RKO (cell line): ENCODE measurements around the gene TTN.
A peak's percentile ranks its signal among the peaks of the same experiment; 100 is the strongest.

Experiments
- DNase-seq: peaks from one replicate; pipeline ENCODE4 v3.0.0-alpha.2; 2016; ENCODE audit warnings: low spot score

The TTN gene

DNA sequence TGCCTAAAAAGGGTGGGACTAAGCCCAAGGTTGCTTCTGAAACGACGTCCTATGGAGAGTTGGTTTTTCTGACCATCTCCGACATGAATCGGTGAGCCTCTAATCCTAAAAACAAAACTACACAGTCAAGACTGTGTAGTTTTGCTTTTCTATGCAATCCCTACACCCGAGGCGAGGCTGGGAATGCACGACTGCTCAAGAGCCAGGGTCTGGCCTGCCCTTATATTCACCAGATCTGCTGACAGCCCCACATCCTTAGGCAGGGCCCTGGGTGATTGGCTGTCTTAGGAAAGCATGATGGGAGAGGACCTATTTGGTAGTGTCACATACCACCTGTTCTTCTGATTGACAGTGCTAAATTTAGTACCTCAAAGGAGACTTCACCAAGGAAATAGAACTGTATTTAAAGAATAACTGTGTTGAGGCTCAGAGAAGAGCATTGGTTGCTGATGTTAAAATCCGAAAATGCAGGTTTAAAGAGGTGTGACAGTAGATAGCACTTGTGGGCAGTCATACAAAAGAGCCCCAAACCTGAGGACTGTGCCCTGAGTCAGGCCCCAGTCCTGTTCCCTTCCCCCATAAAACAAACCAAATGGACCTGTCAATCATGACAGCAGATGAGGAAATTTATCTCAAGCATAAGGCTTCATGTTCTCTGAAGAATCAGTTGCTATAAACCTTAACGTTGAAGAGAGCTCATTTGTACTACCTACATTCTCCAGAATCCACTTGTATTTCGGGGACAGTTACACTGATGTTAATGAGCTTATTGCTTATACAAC lies at the start of gene TTN:
TTN (minus strand) TSS at position 197 of the 782 bp plus-strand sequence. CDS start 2,781 bp downstream, outside the sequence.
- peak; percentile 55 for DNase-seq

DNA sequence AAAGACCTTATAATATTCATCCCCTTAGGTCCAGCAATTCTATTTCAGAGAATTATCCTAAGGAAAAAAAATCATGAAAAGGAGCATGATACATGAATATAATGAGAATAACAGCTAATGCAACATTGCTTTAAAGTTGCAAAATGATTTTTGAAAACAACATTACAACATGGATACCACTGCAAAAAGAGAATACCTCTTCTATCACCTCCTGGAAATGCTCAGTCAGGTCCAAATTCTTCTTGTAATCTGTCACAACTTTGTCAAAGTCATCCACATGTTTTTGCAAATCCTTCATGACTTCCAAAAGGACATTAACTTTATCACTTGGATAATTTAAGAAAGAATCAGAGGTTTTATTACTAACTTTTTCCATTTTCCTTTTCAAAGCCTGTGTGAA lies 47.9 kb upstream of the TTN start:
- no peak for DNase-seq

DNA sequence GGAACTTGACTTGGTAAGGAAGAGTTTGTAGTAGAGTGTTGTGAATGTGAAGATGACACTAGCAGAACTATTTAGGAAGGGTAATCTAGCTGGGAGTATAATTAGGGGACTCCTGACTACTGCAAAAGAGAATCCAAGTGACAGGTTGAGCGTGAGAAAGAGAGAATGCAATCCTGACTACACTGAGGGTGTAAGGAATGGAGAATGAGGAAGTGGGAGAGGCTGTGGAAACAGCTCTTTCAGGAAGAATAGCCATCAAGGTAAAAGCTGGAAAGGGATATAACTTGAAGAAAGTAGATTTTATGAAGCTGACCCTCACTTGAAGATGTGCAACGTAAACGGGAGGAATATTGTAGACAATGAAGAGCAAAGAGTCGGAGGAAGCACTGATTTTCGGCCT lies 41.1 kb upstream of the TTN start:
- DNase-seq = no peak

DNA sequence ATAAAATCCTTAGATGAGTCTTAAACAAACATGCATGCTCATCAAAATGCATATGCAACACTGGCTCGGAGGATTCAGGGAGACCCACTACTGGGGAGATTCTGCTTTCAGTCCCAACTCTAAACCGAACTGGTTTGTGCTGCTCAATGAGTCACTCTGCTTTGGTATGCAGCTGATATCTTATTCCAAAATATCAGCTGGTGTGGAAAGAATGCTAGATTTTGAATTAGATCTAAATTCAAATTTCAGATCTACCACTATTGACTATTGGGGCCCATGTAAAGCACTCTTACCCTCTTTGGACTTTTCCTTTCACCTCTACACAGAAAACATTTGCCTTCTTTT lies 39.2 kb upstream of the TTN start:
- no peak for DNase-seq

DNA sequence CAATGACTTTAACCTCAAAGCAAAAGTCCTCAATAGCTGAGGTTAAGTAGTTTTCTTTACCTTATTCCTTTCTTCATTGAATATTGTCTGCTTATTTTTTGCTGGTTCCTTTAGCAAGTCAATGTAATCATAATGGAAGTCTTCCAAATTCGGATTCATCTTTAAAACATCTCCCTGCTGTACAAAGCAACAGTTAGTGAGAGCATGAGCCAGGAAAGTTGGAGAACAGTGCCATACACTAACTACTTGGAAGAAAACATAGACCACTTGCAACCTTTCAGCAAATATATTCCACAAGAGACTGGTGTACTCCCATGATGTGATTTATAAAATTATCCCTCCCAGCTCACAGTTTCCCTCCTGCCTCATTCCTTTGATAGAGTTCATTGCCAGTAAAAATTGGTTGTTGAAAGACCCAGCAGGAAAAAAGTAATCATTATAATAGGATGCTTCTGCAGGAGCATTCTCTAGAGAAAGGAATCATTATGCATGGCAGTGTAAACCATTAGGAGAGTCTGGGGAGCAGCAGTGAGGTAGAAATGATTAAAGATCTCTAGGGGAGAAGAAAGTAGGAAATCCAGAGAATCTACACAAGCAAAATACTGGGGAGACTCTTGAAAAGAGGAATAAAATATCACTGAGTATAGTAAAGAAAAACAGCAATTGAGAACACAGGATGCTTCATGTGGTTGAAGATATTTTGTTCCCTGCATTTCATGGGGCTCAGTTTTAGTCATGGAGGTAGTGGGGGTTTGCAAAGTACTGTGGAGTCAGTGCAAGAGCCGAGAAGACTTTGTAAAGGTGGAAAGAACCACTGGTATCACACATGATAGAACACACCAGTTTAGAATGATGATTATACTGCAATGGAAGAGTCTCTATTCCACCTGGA lies 38.6 kb upstream of the TTN start:
- DNase-seq = no peak

DNA sequence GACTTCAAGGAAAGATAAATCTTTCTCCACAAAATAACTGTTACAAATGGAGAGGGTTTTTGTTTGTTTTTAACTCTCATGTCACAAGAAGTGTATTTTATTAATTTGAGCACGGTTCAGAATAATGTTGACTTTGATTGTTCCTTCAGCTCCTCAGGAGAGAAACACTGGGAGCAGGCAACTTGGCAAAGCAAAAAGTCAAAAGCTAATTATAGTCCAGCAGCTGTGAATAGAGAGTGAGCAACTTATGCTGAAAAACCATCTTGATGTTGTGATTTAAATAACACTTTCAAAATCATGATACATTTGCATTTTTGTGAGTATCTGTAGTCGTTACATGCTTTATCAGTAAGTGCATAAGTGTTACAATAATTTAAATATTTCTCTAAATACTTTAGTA lies 37.5 kb upstream of the TTN start:
- no peak for DNase-seq

DNA sequence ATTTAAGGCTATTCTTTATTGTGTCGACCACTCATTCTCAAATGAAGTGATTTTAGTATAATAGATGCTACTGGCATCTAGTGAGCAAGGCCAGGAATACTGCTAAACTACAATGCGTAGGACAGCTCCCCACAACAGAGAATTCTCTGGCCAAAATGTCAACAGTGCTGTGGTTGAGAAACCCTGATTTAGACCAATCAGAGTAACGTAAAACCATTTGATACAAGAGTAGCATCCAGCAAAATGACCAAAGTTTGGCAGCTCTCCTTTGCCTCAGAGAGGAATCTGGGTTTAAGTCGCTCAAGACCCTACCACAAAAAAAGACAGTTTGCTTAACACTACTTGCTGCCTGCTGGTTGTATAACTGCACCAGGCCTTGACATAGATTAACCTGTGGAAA lies 37.0 kb upstream of the TTN start:
- no peak for DNase-seq

DNA sequence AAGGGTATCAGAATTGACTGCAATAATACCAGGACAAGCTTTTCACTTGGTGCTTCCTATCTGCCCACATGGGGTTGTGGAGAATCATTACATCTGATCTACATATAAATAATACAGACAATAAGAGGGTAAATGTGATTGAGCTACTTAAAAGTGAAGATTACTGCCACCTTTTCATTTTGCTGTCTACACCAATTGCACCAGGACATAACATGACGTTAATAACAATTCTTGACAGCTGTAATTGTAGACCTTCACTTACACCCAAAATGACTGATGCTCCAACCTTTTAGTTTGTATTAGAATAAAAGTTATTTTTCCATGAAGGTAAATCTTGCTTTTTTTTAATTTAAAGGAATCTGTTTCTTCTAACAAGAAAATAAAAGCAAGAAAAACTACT lies 36.5 kb upstream of the TTN start:
- no peak for DNase-seq

DNA sequence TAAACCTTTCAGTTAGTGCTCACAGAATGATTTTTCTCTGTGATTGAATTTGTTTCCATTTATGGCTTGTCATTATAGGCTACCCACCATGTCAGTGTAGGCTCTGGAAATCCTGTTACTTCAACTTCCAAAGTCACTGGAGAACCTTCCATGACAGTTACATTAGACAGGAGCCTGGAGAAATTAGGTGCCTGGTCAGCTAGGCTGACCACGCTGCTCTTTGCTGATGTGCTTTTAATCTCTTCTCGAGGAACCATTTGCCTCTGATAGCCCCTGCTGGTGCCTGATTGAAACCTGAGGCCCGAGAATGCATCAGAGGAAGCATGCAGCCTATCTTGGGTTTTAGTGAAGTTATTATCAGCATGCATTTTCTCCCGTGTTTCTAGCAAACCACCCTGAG lies 29.6 kb upstream of the TTN start:
- no peak for DNase-seq

DNA sequence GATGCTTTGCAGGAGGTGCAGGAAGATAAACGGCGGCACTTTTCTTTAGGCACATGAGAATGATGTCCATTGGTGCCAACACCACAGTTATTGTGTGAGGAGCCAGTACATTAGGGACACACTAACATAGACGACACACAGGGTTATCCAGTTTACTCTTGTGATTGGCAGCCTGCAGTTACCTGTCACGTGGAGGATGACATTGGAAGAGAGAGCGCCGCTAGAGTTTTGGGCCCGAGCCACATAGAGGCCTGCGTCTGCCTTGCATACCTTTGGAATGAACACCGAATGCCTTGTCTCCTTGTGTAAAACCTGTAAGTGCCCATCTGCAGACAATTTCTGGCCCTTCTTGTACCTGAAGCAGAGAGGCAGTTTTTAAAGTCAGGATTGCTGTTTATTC lies 26.9 kb upstream of the TTN start:
- no peak for DNase-seq

DNA sequence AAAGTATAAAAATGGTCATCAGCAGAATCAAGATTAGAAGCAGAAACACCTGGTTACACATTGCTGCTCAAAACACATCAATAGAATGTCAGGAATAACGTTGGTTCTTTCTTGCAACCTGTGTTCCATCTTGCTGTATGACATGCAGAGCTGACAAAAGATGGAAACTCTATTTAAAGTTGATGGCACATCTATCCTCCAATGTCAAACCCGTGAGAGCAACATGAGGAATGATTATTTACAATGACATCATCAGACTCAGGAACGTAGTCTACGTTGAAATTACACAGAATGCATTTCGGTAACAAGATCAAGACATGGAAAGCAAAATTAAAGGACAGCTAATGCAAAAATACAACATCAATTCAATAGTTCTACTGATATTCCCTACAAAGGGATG lies 26.2 kb upstream of the TTN start:
- no peak for DNase-seq

DNA sequence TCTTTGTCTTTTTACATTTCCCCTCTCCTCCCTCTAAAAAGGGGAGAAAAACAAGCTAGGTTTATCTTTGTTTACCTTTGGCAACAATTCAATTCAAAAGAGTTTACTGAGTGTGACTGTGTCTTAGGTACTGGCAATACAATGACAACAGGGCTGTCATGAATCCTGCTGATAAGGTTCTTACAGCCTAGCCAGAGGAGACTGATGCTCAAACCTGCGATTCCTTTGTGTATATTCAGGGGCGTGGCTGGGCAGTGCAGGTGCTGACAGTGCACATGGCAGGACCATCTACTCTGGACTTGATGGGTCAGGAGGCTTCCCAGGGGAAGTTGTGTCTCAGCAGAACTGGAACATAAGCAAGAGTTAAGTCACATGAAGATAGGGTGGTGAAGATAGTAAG lies 23.2 kb upstream of the TTN start:
- DNase-seq = no peak

DNA sequence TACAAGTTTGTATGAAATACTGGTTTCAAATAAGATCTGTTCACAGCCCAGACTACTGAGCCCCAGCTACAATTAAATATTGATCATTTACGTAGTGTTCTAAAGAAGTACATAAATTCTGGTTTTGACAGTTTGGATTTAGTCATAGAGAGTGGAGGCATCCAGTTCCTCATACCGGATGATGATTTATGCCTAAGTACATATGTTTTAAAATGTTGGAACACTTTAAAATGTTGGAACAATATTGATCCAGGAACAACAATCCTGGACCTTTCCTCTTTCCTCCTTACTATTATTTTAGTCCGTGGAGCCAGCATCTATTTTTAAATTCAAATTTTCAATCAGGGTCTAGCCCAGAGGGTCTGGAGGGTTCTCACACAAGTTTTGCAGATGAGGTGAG lies 22.8 kb upstream of the TTN start:
- DNase-seq = no peak

DNA sequence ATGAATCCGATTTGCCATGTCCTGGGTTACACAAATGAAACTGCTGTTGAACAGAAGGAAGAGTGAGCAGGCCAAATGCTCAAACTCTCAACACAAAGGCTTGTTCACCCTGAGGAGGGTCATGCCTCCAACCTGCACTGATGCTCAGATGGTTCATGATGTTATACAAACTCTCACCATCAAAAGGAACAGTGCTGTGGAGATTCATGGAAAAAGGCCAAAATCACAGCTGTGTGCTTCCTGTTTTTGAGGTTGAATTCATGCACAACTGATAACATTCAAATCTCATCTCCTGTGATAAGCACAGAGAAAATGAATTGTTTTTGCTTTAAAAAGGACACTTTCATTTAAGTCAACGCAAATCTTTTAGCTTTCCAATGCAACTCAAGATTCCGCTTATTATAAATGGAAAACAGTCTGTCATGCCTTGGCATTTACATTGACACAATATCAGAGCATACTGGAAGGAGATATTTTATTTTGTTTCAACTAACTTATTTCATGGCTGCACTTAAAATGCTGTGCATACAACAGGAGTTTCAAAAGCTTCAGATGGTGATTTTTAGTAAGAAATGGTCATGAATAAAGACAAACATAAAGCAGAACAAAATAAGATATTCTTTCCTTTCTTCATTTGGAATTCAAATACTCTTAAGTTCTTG lies 22.2 kb upstream of the TTN start:
- DNase-seq = no peak

DNA sequence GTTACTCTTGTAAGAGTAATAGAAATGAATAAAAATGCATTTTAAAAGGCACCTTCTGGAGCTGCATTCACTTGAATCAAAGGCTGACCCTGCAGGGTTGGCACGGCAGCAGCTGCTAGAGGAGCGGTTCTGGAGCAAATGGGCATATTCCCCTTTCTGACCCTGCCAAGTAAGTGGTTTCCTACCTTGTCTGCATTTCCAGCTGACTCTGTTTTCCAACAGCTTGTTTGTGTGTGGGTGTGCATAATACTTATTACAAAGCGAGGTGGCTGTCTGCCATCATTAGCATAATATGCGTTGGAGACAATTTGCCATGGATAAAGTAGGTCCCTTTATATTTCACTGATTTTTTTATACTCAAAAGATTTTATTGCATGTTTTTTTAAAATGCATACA lies 21.3 kb upstream of the TTN start:
- no peak for DNase-seq

DNA sequence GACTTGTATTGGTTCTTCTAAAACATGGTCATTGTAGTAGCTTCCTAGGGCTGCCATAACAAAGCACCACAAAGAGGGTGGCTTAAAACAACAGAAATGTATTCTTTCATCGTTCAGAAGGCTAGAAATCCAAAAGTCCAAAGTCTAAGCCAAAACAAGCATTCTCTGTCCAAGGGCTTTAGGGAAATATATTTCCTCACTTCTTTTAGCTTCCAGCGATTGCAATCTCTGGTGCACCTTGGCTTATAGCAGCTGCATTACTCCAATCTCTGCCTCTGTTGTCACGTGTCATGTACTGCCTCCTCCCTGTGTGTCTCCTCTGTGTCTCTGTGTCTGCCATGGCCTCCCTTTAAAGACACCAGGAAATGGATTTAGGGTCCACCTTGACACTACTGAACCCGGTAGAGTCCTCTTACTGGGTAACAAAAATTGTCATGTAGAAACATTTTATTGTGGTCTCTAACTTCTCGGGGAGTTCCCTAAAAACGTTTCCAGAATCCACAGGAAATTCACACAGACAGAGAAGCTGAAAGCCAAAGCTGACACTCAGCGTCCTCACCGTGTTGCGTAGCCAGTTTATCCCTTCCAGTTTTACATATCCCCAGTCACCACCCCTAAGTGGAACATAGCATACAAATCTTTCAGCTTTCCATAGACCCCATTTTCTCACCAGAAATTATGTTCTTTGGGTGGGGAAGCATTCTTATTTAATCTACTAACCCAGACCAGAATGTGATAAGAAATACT lies 20.7 kb upstream of the TTN start:
- no peak for DNase-seq

DNA sequence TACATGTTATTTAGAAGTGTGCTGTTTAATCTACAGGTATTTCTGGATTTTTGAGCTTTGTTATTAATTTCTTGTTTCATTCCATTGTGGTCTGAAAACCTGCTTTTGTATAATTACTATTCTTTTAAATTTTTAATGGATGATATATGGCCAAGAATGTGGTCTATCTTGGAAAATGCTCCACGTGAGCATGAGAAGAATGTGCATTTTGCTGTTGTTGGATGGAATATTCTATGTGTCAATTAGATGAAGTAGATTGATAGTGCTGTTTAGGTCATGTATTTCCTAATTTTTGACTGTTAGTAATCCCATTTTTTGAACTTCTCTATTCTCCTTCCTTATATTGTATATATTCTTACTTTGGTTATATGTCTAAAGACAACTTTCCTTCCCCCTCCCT lies 19.9 kb upstream of the TTN start:
- DNase-seq = no peak

DNA sequence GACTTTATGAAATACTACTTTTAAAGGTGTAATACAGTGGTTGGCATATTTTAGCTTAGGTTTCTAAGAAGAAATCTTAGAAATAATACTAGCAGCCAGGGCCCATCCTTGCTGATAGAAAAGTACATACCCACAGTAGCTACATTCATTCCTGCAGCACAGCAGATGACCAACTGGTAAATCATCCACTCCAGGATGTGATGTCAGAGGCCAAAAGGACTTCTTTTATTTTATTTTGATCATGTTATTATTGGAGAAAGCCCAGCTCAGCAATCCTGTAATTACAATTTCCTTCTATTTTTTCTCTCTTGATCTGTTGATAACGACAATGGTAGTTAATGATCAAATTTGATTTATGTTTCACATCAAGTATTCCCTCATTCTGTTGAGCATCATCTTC lies 18.0 kb upstream of the TTN start:
- peak; percentile 16 for DNase-seq

DNA sequence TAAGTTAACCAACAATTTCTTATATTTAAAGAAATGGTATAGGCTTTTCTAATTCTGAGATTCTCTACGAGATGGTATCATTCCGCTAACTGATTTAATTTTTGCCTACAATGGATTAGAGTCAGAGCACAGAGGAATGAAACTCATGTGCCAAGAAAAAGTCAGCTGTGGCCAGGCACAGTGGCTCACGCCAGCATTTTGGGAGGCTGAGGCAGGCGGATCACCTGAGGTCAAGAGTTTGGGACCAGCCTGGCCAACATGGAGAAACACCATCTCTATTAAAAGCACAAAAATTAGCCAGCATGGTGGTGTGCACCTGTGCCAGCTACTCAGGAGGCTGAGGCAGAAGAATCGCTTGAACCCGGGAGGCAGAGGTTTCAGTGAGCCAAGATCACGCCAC lies 17.0 kb upstream of the TTN start:
- DNase-seq = no peak

DNA sequence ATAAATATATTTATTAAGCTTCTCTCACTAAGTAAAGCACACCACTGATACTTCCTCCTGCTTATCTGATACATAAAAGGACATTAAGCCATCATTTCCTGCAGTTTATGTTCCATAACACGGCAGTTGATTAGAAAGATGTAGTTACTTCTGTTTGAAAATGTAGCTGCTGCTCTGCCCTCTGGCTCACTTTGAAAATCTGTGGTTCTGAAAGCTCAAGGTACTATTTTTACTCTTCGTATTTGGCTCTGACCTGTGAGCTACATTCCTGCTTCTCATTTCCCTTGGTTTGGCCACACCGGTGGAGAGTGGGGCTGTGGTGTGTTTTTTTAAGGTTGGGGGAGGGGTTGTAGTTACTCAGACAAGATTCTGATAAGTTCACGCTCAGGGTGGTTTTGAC lies 12.8 kb upstream of the TTN start:
- no peak for DNase-seq

DNA sequence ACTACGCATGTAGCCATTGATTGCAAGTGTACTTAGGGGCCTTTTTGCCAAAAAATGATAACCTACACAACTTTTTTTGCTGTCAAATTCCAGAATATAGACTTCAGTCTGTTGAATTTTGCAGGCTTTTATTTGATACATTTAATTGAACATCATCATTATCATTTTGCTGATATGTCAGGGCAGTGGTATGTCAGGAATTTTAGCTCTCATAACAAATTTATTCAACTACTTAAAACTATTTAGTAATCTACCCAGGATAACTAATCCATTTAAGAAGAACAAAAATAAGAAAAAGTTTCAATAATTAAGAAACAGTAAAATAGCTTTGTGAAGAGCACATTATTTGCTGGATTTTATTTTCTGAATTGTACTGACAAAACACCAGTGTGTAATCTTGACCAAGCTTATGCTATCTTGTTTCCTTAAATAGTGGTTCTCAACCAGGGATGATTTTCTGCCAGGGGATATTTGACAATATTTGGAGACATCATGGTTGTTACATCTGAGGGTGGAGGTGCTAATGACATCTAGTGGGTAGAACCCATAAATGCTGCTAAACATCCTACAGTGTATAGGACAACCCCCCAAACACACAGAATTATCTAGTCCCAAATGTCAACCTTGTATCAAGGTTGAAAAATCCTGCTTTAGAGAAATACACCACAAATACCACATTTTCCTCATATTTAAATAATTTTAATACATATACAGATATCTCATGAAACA lies 12.1 kb upstream of the TTN start:
- DNase-seq = no peak

DNA sequence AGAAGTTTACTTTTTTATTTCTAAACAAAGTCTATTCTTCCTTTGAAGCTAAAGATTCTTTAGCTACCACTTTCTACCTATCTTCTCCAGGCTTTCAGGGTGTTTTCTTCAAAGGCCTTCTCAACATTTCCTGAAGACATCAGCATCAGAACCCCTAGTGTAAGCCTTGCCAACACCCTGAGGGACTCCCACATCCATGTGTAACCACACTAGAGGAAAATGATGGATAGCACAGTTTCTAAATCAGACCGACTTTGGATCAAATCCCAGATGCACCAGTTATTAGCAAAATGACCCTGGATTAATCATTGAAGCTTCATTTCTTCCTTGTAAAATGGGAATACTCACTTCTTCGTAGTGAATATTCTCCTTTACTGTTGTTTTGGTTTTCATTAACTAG lies 4.7 kb upstream of the TTN start:
- DNase-seq = no peak
